Body of pancreas (tissue), 4 donors: ENCODE results near the gene SORL1. TPM values are rescaled to one million over a fixed set of nuclear protein-coding genes. Genes with fewer than 3 reads are reported as not detected.

ENCODE experiments used
- ATAC-seq: fragments of 150-250 bp; one replicate; pipeline ENCODE4 v1.9.1; 2016
- DNase-seq, 4 donors: peaks; one replicate each; pipeline ENCODE4 v3.0.0-alpha.2; 2019
- H3K27ac ChIP-seq, 4 donors: fragments of 200-600 bp; sonication (generic); 1 replicate in 3 of 4; 2 replicates in 1 of 4; pipeline versions ENCODE4 v1.5.1 to v1.6.1; 2016 to 2019; ENCODE audit warnings: mild to moderate bottlenecking in 1 of 4, mixed read lengths in 1 of 4, moderate library complexity in 1 of 4
- H3K27me3 ChIP-seq, 2 donors: fragments of 200-600 bp; sonication (generic); one replicate each; pipeline ENCODE4 v1.6.0; 2016; ENCODE audit warnings: mild to moderate bottlenecking in 1 of 2
- H3K36me3 ChIP-seq, 2 donors: fragments of 200-600 bp; sonication (generic); replicated peaks in 1 of 2; 2 replicates each; pipeline ENCODE4 v1.5.1; 2016; ENCODE audit warnings: low read depth in 2 of 2; ENCODE audit not compliant: insufficient read depth in 1 of 2
- H3K4me1 ChIP-seq: fragments of 200-600 bp; sonication (generic); one replicate; pipeline ENCODE4 v1.6.0; 2016
- H3K4me3 ChIP-seq, 2 donors: fragments of 200-600 bp; sonication (generic); 1 replicate in 1 of 2; 2 replicates in 1 of 2; pipeline ENCODE4 v1.5.1; 2016 to 2019
- H3K9me3 ChIP-seq, 3 donors: fragments of 200-600 bp; sonication (generic); 1 replicate in 2 of 3; 2 replicates in 1 of 3; pipeline ENCODE4 v1.5.1; 2016
- CTCF ChIP-seq, 7 experiments: fragments of 450-650 bp in 4 of 7; fragments of 200-600 bp in 3 of 7; sonication (generic) in 3 of 7; IDR thresholded peaks; one replicate each; pipeline ENCODE4 v1.5.1; 2016 to 2019; ENCODE audit warnings: antibody characterized with exemption in 7 of 7
- POLR2A ChIP-seq, 3 donors: fragments of 450-650 bp; IDR thresholded peaks; one replicate each; pipeline ENCODE4 v1.6.1; 2016; ENCODE audit warnings: antibody characterized with exemption in 3 of 3, mild to moderate bottlenecking in 2 of 3
- WGBS, 2 donors: methylation state at CpG; one replicate each; pipeline ENCODE4 v1.1.5; 2017; 5-methylcytosine and 5-hydroxymethylcytosine counted together
- intact Hi-C: fragments of 100-400 bp; cut with DNase I; formaldehyde crosslinking; loops from one replicate; pipeline ENCODE4 v1.15.1; 2023
- total RNA-seq, 2 donors: library from RNA; depleted of rRNA; stranded (reverse); fragments of >200 nt; gene quantifications; one replicate each; pipeline ENCODE4 v1.1.0, GENCODE V29; 2016

SORL1 gene
- total RNA-seq, 2 donors from 2014 or later: 25.1 to 26.5 TPM

- H3K36me3 ChIP-seq: no peaks in the 10 kb centered on the region
- H3K27ac ChIP-seq: peak overlapping the region in 3 of 4 donors; percentile 76 to 86 (median 81)
- H3K9me3 ChIP-seq: no peaks in the 10 kb centered on the region
- intact Hi-C loops: loop anchor here (5.0 to 10.0 kb wide), 2 partner anchors 545 to 848 kb away; no protein-coding TSS in a partner anchor
- H3K4me1 ChIP-seq: peaks cover 11% of the 10 kb centered on the region
- DNase-seq (no peak), ATAC-seq (no peak)
- TF ChIP-seq CTCF (IDR thresholded peaks at IDR 0.05) (no peak), POLR2A (IDR thresholded peaks at IDR 0.05) (no peak)
- no peak overlapping the region for H3K4me3 ChIP-seq
- 73 to 86% methylated on average over 3 to 6 of the region's 6 CpGs for WGBS, 2 donors
- no peaks in the 10 kb centered on the region for H3K27me3 ChIP-seq
These were observed 205.0 kb downstream of the SORL1 start for GRCh38 chr11:121657146-121657545.

- no peak overlapping the region for H3K4me3 ChIP-seq
- no peak for TF ChIP-seq CTCF (IDR thresholded peaks at IDR 0.05)
- TF ChIP-seq POLR2A (IDR thresholded peaks at IDR 0.05): no peak
- H3K27ac ChIP-seq: no peak overlapping the region
- intact Hi-C loops: loop anchor here (5.0 to 10.0 kb wide), 2 partner anchors 542 to 845 kb away; no protein-coding TSS in a partner anchor
- WGBS, 2 donors: 65 to 67% methylated on average over 3 of the region's 3 CpGs
- DNase-seq (no peak), ATAC-seq (no peak)
- no peaks in the 10 kb centered on the region for H3K9me3 ChIP-seq
- peaks cover 10% of the 10 kb centered on the region for H3K4me1 ChIP-seq
- no peaks in the 10 kb centered on the region for H3K27me3 ChIP-seq
- H3K36me3 ChIP-seq: no peaks in the 10 kb centered on the region
These were observed 207.7 kb downstream of the SORL1 start for GRCh38 chr11:121659811-121660210.

GRCh38 chr11:121661880-121662486, 209.9 kb downstream of the SORL1 start:
- no peak overlapping the region for H3K4me3 ChIP-seq
- no peaks in the 10 kb centered on the region for H3K36me3 ChIP-seq
- no peaks in the 10 kb centered on the region for H3K4me1 ChIP-seq
- ATAC-seq (no peak), DNase-seq (no peak)
- 43 to 57% methylated on average over 4 of the region's 4 CpGs for WGBS, 2 donors
- TF ChIP-seq CTCF (IDR thresholded peaks at IDR 0.05) (no peak), POLR2A (IDR thresholded peaks at IDR 0.05) (no peak)
- intact Hi-C loops: no loop called here
- H3K27me3 ChIP-seq: no peaks in the 10 kb centered on the region
- H3K27ac ChIP-seq: no peak overlapping the region
- no peaks in the 10 kb centered on the region for H3K9me3 ChIP-seq

- H3K4me3 ChIP-seq: no peak overlapping the region
- no peaks in the 10 kb centered on the region for H3K36me3 ChIP-seq
- H3K4me1 ChIP-seq: no peaks in the 10 kb centered on the region
- H3K9me3 ChIP-seq: peaks cover 0 to 5% (median 0%) of the 10 kb centered on the region in 3 donors
- TF ChIP-seq POLR2A (IDR thresholded peaks at IDR 0.05): no peak
- TF ChIP-seq CTCF (IDR thresholded peaks at IDR 0.05): no peak
- intact Hi-C loops: no loop called here
- DNase-seq (no peak), ATAC-seq (no peak)
- H3K27ac ChIP-seq: no peak overlapping the region
- no peaks in the 10 kb centered on the region for H3K27me3 ChIP-seq
These were observed 212.0 kb downstream of the SORL1 start for GRCh38 chr11:121664144-121664543.
